Endometrium (tissue), 2 donors: Measurements from ENCODE around the gene KIF26A.

ENCODE experiments used
- FAIRE-seq: peaks from 2 replicates; lab custom pipeline; 2012; peaks lifted over from hg19 to GRCh38; lab: Jason Lieb, UNC
- donor health status: control.
- donor health status: control.

KIF26A gene

GRCh38 chr14:104101651-104102281 lies 36.6 kb upstream of the KIF26A start:
- no peak for FAIRE-seq

- FAIRE-seq, result no peak
Measured at GRCh38 chr14:104102282-104102914, 36.0 kb upstream of the KIF26A start.

DNA sequence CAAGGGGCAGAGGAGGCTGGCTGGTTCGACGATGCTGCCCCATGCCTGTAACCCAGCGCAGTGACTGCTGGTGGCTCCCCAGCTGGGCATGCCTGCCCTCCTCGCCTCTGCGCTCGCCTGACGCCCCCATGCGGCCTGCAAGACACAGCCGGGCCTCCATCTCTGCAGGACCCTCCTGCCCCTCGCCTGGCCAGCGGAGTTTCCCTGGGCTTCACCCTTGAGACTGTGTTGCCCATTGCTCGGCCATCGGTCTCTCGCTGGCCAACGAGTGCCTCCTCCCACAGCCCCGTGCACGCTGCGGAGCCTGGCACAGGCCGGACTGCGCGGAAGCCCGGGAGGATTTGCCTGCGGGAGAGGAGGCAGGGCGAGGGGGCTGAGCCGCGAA lies 35.3 kb upstream of the KIF26A start:
- FAIRE-seq, result no peak

GRCh38 chr14:104103446-104104075 lies 34.8 kb upstream of the KIF26A start:
- FAIRE-seq, result no peak

GRCh38 chr14:104104076-104104901 lies 34.1 kb upstream of the KIF26A start:
- no peak for FAIRE-seq

GRCh38 chr14:104105071-104105821 lies 33.1 kb upstream of the KIF26A start:
- no peak for FAIRE-seq

GRCh38 chr14:104105822-104106470 lies 32.4 kb upstream of the KIF26A start:
- FAIRE-seq, result no peak

- no peak for FAIRE-seq
Measured at GRCh38 chr14:104106471-104106991, 31.9 kb upstream of the KIF26A start.

DNA sequence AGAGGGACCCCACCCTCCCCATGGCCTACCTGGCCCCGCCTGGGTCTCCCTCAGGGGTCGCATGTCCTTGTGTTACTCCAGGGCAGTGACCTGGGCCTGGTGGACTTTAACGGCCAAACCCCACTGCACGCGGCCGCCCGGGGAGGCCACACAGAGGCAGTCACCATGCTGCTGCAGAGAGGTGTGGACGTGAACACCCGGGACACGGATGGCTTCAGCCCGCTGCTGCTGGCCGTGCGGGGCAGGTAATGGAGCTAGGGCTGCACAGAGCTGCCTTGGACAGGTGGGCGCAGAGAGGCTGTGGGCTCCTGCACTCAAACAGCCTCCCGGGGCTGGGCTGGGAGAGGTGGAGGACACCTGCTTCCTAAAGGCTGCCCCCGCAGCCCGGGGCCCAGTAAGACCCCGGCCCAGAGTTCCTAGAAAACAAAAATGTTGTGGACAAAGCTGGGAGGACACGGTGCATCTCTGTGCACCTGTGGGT lies 31.2 kb upstream of the KIF26A start:
- no peak for FAIRE-seq

DNA sequence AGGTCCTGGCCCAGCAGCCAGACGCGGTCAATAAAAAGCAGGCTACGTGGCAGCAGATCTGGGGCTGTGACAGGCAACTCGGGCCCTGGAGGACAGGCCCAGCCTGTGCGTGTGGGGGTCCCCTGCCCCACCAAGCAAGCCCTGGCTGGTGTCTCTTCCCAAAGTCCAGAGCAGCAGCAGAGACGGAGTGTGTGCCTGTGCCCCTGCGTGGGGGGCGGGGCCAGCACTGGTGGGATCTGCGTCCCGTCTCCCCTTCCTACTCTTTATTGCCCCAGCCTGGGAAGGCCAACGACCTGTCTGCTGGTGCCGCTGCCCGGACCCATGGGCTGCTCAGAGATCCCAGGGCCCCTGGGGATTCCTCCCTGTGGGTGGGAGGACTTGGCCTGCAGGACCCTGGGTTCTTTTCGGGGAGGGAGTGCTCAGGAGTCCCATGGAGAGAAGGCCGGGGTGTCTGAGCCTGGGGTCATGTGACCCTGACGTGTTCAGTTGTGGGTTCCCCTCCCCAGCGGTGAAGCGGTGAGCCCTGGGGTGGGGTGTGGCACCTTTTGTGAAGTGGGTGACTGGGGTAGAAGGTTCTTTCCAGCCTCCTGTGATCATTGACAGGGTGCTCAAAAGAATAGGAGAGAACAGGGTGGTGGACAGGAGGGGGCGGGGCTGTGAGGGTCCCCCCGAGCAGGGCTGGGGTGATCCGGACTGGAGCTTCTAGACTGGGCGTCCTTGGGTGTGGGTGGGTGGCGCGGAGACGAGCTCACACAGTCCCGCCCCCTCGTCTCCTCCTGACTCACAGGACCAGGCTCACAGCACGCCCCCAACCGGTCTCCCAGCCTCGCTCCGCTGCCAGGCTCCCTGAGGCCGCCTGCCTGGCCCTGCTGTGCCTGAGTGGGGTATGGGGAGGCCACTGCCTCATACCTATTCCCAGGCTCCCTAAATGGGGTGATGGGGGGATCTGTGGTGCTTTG lies 30.5 kb upstream of the KIF26A start:
- FAIRE-seq, result no peak

- FAIRE-seq, result no peak
Measured at GRCh38 chr14:104108570-104109541, 29.5 kb upstream of the KIF26A start.

GRCh38 chr14:104109731-104110361 lies 28.5 kb upstream of the KIF26A start:
- no peak for FAIRE-seq

GRCh38 chr14:104110491-104111209 lies 27.7 kb upstream of the KIF26A start:
- FAIRE-seq, result no peak

DNA sequence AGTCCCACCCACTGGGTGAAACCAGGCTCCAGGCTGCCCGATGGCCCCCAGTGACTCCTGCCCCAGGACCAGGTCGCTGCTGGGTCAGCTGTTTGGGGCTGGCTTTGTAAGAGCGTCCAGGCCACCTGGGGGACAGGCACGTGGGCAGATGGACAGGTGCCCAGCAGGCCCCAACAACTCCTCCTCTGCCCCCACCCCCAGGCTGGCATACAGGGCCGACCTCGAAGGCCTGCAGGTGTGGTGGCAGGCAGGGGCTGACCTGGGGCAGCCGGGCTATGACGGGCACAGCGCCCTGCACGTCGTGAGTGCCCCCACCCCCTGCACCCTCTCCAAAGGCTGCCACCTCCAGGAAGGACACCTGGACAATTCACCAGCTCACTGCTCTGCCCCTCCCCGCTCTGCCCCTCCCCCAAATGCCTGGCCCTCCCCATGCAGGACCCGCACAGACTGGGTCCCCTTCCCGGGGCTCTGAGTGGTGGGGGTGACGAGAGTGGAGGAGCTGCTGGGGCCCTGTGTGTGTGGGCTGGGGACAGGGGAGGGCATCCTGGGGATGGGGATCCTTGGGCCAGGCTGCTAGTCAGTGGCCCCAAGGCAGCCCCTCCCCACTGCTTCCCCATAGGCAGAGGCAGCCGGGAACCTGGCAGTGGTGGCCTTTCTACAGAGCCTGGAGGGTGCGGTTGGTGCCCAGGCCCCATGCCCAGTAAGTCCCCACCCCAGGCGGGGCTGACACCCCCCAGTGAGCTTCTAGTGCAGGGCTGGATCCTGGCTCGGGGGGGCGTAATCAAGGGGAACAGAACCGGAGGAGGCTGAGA lies 26.9 kb upstream of the KIF26A start:
- FAIRE-seq, result no peak

DNA sequence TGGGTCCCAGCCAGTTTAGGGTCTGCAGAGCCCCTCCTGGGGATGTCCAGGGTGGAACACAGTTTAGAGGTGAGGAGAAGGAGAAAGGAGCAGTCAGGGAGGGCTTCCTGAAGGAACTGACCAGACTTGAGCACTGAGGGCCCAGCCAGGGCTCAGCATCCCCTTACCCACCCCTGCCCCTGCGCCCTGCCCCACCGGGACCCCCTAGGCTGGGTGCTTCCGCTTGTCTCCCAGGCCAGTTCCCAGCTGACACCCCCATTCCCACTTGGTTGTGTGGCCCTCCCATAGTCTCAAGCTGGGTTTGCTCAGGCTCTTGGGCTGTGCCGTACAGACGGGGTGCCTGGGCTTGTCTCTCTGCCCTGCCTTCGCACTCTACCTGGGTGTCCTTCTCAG lies 26.3 kb upstream of the KIF26A start:
- FAIRE-seq, result no peak
